Stimulated activated CD8-positive, alpha-beta memory T cell treated with anti-CD3 and anti-CD28 coated beads, Interleukin-2, amount 100 ng/mL, for 1 hour (primary cell): ENCODE results near the gene ELOVL6.

Experiments used
- DNase-seq, 2 donors: peaks; one replicate each; pipeline ENCODE4 v3.0.0-alpha.2; 2020; ENCODE audit warnings: low read depth in 2 of 2

ELOVL6 gene

GRCh38 chr4:110025718-110026117, 172.7 kb downstream of the ELOVL6 start:
- no peak for DNase-seq

- DNase-seq: no peak
These were observed 173.4 kb downstream of the ELOVL6 start for GRCh38 chr4:110025056-110025455.

- no peak for DNase-seq
These were observed 176.0 kb downstream of the ELOVL6 start for GRCh38 chr4:110022457-110022856.

GRCh38 chr4:110020646-110021443, 177.6 kb downstream of the ELOVL6 start:
- DNase-seq: no peak

- DNase-seq: no peak
These were observed 178.3 kb downstream of the ELOVL6 start for GRCh38 chr4:110020139-110020538.

- no peak for DNase-seq
These were observed 179.3 kb downstream of the ELOVL6 start for GRCh38 chr4:110019153-110019552.

- no peak for DNase-seq
These were observed 184.2 kb downstream of the ELOVL6 start for GRCh38 chr4:110014233-110014632.

- no peak for DNase-seq
These were observed 185.5 kb downstream of the ELOVL6 start for GRCh38 chr4:110012917-110013316.

GRCh38 chr4:110010797-110011196, 187.6 kb downstream of the ELOVL6 start:
- no peak for DNase-seq

- no peak for DNase-seq
These were observed 188.9 kb downstream of the ELOVL6 start for GRCh38 chr4:110009550-110009949.

GRCh38 chr4:110008540-110008939, 189.9 kb downstream of the ELOVL6 start:
- no peak for DNase-seq

GRCh38 chr4:110007217-110007616, 191.2 kb downstream of the ELOVL6 start:
- no peak for DNase-seq

GRCh38 chr4:110005461-110006056, 192.9 kb downstream of the ELOVL6 start:
- DNase-seq: no peak

- DNase-seq: no peak
These were observed 193.9 kb downstream of the ELOVL6 start for GRCh38 chr4:110004556-110004955.

- DNase-seq: no peak
These were observed 194.8 kb downstream of the ELOVL6 start for GRCh38 chr4:110003401-110004187.

GRCh38 chr4:110002326-110002725, 196.1 kb downstream of the ELOVL6 start:
- DNase-seq: no peak

- DNase-seq: no peak
These were observed 198.9 kb downstream of the ELOVL6 start for GRCh38 chr4:109999585-109999912.

- DNase-seq: no peak
These were observed 199.4 kb downstream of the ELOVL6 start for GRCh38 chr4:109998867-109999584.

- no peak for DNase-seq
These were observed 201.9 kb downstream of the ELOVL6 start for GRCh38 chr4:109996526-109996925.
